ENCODE results near the gene SH3GLB1.

SH3GLB1 gene

DNA sequence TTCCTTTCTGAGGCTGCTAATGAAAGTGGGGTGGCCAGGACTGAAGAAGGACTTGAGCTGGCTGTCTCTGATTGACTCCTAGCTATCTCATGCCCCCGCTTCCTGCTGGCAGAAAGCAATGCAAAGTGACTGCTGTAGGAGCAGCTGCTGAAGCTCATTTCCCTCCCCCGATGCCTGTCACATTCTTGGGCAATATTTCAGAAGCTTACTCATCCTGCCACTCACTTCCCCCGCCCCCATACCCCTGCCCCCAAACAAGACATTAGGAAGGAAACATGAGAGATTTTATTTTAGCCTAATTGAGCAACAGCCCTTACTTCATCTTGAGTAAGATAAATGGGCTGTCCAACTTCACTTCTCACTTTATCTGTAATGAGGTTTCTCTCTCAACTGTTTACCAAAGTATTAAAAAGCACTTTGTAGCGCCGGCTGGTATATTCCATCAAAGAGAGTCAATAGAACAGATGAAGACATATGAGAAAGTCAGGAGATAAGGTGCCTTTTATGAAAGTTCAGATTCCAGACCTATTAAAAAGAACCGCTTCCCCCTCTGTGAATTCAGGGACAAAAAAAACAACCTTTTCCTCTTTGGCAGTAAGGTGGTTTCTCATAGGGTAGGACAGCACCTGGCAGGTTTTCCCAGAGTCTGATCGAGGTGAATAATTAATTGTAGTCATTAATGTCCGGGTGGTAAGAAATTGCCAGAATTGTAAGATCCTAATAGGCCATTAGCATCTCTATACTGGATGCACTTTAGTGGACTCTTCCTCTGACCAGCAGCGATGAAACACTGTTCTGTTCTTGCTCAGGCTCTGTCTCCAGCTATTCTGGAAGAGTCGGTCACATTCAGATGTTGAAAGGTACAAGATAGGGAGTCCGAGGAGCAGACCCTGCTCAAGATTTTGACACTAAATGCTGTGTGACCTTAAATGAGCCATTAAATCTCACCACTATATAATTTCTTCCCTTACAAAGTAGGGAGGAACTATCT, 70.2 kb downstream of the SH3GLB1 start:
- DNase-seq, result peak; percentile 30

DNA sequence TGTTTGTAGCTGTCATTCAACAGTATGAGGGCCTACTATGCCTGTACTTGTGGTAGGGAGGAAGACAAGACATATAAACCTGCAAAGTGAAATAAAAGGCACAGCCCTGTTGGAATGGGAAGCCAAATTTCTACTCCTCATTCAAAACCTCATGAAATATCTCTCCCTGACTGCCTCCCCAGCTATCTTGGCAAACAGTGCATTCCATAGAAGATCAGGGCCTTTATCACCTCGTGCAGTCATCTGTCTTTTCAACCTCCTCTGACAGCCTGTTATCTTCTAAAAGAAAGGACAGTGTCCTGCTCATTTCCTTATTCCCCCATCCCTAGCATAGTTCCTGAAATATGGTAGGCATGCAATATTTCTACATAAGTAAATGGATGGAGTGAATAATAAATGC, 71.0 kb downstream of the SH3GLB1 start:
- DNase-seq, result no peak

DNA sequence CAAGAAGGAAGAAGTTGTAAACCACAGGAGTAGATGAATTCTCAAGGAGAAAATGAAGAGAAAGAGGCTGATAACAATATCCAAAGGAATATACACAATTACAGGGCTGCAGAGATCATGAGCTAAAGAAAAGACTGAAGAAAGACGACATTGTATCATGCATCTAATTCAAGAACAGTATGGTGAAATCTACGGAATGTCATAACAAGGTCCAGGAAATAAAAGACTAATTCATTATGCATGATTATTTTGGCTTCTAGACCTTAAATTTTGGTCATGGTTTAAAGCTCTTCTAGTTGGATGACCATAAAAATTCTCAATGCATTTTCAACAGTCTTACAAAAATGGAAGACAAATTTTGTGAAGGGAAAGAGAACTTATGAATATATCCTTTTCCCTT, 71.7 kb downstream of the SH3GLB1 start:
- no peak for DNase-seq

DNA sequence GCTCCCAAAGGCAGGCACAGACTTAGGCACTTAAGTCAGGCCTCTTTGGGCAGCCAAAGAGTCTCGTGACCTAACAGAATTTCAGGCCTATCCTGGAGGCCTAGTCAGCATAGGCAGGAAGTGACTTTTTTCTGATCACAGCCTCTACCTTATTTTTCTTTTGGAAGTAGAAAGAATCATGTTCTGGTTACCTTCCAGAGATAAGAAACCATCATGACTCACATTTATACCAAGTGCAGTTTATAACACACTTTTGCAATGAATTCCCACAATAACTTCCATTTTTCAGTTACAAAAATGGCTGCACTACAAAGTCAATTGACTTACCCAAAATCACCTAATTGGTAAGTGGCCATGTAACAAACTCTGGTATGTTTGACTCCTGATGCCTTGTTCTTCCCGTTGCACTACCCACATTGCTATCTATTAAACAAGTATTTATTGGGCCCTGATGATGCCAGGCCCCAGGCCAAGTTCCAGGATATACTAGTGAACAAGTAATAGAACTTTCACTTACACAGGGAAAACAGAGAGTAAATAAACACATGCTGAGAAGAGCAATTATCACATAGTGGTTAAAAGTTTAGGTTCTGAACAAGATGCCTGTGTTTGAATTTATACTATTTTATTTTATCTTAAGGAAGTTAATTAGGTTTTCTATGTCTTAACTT, 74.3 kb downstream of the SH3GLB1 start:
- no peak for DNase-seq

DNA sequence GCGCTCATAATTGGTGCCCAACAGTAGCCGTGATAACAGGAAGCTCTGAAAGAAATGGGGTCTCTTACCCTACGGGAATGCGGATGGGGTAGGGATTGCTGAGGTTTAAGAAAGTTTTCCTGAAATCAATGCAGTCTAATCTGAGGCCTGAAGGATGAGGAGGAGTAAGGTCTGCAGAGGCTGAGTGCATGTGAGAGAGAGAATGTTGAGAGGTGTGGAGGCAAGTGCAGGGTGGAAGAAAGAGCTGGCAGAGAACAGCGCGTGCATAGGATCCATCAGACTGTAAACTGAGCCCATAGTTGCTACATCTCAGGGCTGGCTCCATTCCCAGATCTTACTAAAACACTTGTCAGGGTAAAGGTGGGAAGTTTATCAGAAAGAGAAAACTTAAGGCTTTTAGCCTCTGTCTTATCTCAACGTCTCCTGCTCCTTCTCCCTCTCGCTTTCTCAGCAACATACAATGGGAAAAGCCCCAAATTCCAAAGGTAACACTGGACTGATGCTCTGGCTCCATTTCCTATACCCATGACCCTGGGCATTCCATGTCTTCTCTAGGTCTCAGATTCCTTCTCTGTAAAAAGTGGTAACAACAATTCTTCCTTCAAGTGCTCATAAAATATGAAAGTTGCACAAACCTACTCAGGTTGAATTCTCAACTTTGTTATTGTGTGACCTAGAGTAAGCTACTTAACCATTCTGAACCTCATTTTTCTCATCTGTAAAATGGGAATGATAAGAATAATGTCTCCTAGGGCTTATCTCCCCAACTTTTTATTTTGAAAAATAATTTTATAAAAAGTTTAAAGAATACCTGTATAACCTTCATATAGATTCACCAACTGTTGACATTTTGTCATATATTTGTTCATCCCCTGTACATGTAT, 75.2 kb downstream of the SH3GLB1 start:
- no peak for DNase-seq

DNA sequence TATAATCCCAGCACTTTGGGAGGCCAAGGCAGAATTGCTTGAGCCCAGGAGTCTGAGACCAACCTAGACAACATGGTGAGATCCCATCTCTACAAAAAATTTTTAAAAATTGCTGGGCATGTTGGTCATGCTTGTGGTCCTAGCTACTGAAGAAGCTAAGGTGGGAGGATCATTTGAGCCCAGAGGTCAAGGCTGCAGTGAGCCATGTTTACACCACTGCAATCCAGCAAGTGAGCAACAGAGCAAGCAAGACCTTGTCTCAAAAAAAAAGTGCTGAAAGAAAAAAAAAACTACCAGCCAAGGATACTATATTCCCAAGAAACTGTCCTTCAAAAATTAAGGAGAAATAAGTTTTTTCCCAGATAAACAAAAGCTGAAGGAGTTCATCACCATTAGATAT, 78.1 kb downstream of the SH3GLB1 start:
- DNase-seq, result no peak

DNA sequence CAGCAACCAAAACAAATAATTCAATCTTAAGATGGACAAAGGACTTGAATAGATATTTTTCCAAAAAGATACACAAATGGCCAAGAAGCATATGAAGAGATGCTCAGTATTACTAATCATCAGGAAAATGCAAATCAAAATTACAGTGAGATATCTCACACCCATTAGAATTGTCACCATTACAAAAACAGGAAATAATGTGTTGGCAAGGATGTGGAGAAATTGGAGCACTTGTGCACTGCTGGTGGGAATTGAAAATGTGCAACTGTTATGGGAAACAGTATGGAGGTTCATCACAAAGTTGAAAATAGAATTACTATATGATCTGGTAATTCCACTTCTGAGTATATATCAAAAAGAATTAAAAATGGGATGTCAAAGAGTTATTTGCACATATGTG, 83.2 kb downstream of the SH3GLB1 start:
- no peak for DNase-seq

DNA sequence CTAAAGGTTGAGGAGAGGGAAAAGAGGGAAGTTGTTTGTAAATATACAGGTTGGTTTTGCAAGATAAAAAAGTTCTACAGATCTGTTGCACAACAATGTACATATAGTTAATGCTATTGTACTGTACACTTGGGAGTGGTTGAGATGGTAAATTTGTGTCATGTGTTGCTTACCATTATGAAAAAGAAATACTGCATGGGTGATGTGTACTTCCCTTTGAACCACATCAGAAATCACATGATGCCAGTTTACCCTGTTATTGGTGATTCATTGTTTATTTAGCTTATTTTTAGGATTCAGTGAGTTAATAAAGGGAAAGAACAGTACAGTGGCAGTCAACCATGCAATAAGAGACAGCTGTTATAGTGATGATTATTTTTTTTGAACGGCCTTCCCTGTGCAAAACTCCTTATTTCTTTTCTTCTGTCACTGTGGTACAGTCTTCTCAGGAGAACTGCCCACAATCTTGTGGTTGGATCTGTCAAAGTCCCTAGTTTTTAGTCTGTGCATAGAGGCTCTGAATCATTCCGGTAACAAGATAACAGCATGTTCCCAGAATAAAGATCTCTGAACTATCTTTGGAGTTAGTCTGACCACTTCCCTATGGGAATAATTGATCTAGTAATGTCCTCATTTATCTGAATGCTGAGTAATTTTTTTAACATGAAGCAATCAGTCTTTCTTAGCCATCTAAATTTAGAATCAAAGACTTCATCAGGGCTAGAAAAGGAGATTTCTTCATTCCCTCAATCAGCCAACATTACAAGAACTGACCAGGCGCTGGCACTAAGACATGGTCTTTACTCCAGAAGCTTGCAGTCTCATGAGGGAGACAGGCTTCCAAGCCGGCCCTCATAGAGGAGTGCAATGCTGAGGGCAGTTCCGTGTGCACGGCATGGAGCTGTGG, 84.2 kb downstream of the SH3GLB1 start:
- no peak for DNase-seq

DNA sequence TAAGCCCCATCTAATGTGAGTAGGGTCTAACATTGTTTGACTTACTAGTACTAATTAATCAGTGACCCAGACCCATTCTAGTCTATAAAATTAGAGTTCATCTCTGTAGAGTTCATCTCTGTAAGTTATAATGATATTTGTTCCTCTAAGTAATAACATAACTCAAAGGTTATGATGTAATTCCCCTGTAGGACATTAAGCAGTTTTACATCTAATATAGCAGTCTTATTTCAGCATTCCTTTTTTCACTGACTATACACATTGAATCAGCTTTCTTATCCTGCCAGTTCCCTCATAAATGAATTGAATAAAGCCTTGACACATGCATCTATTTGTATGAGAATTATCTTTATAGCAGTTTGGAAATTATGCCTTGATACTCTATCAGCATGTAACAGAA, 90.9 kb downstream of the SH3GLB1 start:
- DNase-seq, result no peak
